Loucy (cell line): ENCODE data around the gene GTF2F2.

Experiments
- H2AFZ ChIP-seq: fragments of 200-600 bp; sonication (generic); 2 replicates; pipeline ENCODE4 v1.6.0; 2016; ENCODE audit warnings: antibody characterized with exemption, mild to moderate bottlenecking, low read length, moderate library complexity
- H3F3A ChIP-seq: fragments of 200-600 bp; 2 replicates; pipeline ENCODE4 v1.6.0; 2016; ENCODE audit warnings: antibody characterized with exemption, low read depth, mild to moderate bottlenecking
- H3K27me3 ChIP-seq: fragments of 200-600 bp; sonication (generic); 2 replicates; pipeline ENCODE4 v1.6.1; 2014; ENCODE audit warnings: low read length, mild to moderate bottlenecking; ENCODE audit not compliant: insufficient read depth, poor library complexity, severe bottlenecking
- H3K36me3 ChIP-seq: fragments of 200-600 bp; sonication (generic); 2 replicates; pipeline ENCODE4 v1.6.1; 2016; ENCODE audit warnings: low read length; ENCODE audit not compliant: insufficient read depth
- H3K4me1 ChIP-seq: fragments of 200-600 bp; sonication (generic); 2 replicates; pipeline ENCODE4 v1.5.1; 2014; ENCODE audit warnings: low read length, mild to moderate bottlenecking; ENCODE audit not compliant: insufficient read depth, poor library complexity, severe bottlenecking
- H3K4me2 ChIP-seq: fragments of 200-600 bp; sonication (generic); 2 replicates; pipeline ENCODE4 v1.6.0; 2014; ENCODE audit warnings: antibody characterized with exemption, low read length, low read depth, mild to moderate bottlenecking; ENCODE audit not compliant: poor library complexity, severe bottlenecking
- H3K4me3 ChIP-seq: fragments of 200-600 bp; sonication (generic); 2 replicates; pipeline ENCODE4 v1.5.1; 2014; ENCODE audit warnings: low read length, mild to moderate bottlenecking, mixed read lengths; ENCODE audit not compliant: poor library complexity, severe bottlenecking
- H3K79me2 ChIP-seq: fragments of 200-600 bp; sonication (generic); 2 replicates; pipeline ENCODE4 v1.6.1; 2014; ENCODE audit warnings: low read length; ENCODE audit not compliant: insufficient read depth
- H3K9ac ChIP-seq: fragments of 200-600 bp; sonication (generic); 2 replicates; pipeline ENCODE4 v1.6.0; 2014; ENCODE audit warnings: mild to moderate bottlenecking, low read depth, low read length, moderate library complexity; ENCODE audit not compliant: poor library complexity, severe bottlenecking
- H3K9me2 ChIP-seq: fragments of 200-600 bp; sonication (generic); replicated peaks from 2 replicates; pipeline ENCODE4 v1.6.1; 2016; ENCODE audit warnings: low read depth, low read length, mixed read lengths
- H3K9me3 ChIP-seq: fragments of 200-600 bp; sonication (generic); 2 replicates; pipeline ENCODE4 v1.6.1; 2014; ENCODE audit warnings: mild to moderate bottlenecking, antibody characterized with exemption, low read length, low read depth; ENCODE audit not compliant: insufficient read depth
- H4K20me1 ChIP-seq: fragments of 200-600 bp; sonication (generic); 2 replicates; pipeline ENCODE4 v1.6.0; 2014; ENCODE audit warnings: antibody characterized with exemption, low read length, mild to moderate bottlenecking; ENCODE audit not compliant: insufficient read depth, poor library complexity, severe bottlenecking
- EZH2phosphoT487 ChIP-seq: fragments of 200-600 bp; IDR thresholded peaks from 2 replicates; pipeline ENCODE4 v1.6.1; 2018; ENCODE audit warnings: antibody characterized with exemption, mild to moderate bottlenecking, moderate library complexity, borderline replicate concordance
- TF ChIP-seq, protein P1 (sequence below): fragments of 200-600 bp; sonication (generic); conservative IDR thresholded peaks from 2 replicates; pipeline ENCODE4 v1.5.1; 2014; ENCODE audit warnings: mild to moderate bottlenecking, antibody characterized with exemption, low read length

The GTF2F2 gene

DNA sequence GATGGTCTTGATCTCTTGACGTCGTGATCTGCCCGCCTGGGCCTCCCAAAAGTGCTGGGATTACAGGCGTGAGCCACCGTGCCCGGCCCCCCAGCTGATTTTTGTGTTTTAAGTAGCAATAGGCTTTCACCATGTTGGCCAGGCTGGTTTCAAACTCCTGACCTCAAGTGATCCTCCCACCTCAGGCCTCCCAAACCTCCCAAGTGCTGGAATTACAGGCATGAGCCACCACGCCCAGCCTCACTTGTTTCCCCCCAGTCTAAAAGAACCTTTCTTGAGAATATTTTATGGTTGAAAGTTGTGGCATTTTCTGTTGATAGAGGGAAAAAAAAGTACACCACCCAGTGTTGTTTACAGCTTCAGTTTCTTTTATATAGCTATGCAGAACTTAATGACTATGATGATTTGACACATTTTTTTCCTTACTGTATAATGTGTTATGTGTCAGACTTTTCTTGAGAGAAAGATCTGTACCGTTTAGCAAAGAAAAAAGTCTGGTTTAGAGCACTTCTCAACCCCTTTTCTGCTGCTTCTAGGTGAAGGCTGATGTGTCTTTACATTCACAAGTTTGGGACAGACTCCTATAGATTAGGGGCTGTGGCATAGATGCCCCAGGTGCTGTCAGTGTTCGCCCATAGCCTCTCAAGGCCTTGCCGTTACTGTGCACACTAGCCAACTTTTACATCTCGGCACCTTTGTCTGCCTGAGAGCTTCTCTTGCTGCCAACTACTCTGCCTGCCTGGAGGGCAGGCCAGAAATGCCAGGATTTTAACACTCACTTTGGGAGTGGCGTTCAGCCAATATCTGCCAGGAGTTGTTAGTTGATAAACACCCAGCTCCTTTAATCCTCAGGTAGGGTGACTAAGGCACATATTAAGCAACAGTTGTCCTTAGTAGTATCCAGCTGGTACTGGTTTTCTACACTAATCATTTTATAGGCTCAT lies 47.6 kb downstream of the GTF2F2 start:
- TF ChIP-seq, protein P1, sequence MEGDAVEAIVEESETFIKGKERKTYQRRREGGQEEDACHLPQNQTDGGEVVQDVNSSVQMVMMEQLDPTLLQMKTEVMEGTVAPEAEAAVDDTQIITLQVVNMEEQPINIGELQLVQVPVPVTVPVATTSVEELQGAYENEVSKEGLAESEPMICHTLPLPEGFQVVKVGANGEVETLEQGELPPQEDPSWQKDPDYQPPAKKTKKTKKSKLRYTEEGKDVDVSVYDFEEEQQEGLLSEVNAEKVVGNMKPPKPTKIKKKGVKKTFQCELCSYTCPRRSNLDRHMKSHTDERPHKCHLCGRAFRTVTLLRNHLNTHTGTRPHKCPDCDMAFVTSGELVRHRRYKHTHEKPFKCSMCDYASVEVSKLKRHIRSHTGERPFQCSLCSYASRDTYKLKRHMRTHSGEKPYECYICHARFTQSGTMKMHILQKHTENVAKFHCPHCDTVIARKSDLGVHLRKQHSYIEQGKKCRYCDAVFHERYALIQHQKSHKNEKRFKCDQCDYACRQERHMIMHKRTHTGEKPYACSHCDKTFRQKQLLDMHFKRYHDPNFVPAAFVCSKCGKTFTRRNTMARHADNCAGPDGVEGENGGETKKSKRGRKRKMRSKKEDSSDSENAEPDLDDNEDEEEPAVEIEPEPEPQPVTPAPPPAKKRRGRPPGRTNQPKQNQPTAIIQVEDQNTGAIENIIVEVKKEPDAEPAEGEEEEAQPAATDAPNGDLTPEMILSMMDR = no peak
- Histone ChIP-seq H3K4me1 (no peaks in the 10 kb centered on the region), H3K9ac (no peak overlapping the region), H3K4me3 (no peak overlapping the region), H3K9me2 (no peaks in the 10 kb centered on the region), H3K36me3 (peaks cover 12% of the 10 kb centered on the region; the same call in 1 of the 2 replicates), H3K27me3 (no peaks in the 10 kb centered on the region), H3F3A (no peaks in the 10 kb centered on the region), H3K4me2 (no peak overlapping the region), H3K9me3 (no peaks in the 10 kb centered on the region), H3K79me2 (no peaks in the 10 kb centered on the region), H2AFZ (no peak overlapping the region), H4K20me1 (no peaks in the 10 kb centered on the region)

GRCh38 chr13:45168555-45168930 lies 48.2 kb downstream of the GTF2F2 start:
- Histone ChIP-seq H3K4me2 (no peak overlapping the region), H2AFZ (no peak overlapping the region), H3K9me3 (no peaks in the 10 kb centered on the region), H3K4me1 (no peaks in the 10 kb centered on the region), H4K20me1 (no peaks in the 10 kb centered on the region), H3K9ac (no peak overlapping the region), H3K4me3 (no peak overlapping the region), H3F3A (no peaks in the 10 kb centered on the region), H3K36me3 (peaks cover 12% of the 10 kb centered on the region; the same call in 1 of the 2 replicates), H3K9me2 (no peaks in the 10 kb centered on the region), H3K79me2 (no peaks in the 10 kb centered on the region; the same call in 1 of the 2 replicates), H3K27me3 (no peaks in the 10 kb centered on the region)
- no peak for TF ChIP-seq EZH2phosphoT487
- TF ChIP-seq, protein P1 = no peak

GRCh38 chr13:45174478-45174877 lies 54.2 kb downstream of the GTF2F2 start:
- Histone ChIP-seq H3F3A (no peaks in the 10 kb centered on the region), H4K20me1 (no peaks in the 10 kb centered on the region)
- no peak for TF ChIP-seq EZH2phosphoT487
- TF ChIP-seq, protein P1 = no peak

More at GRCh38 chr13:45174478-45174877, 54.2 kb downstream of the GTF2F2 start:
- no peaks in the 10 kb centered on the region for H3K27me3 ChIP-seq
- H3K4me3 ChIP-seq = no peak overlapping the region
- H3K4me1 ChIP-seq = peaks cover 23% of the 10 kb centered on the region
- no peak overlapping the region for H2AFZ ChIP-seq
- H3K9me2 ChIP-seq = no peaks in the 10 kb centered on the region
- 0 out of 2 replicates have a peak, but pooled peaks cover 5% of the 10 kb centered on the region for H3K36me3 ChIP-seq
- peaks cover 9% of the 10 kb centered on the region for H3K79me2 ChIP-seq
- no peaks in the 10 kb centered on the region for H3K9me3 ChIP-seq
- H3K4me2 ChIP-seq = no peak overlapping the region
- no peak overlapping the region for H3K9ac ChIP-seq
